Nephron (organoid): ENCODE measurements around the gene DSCAML1.

Source experiments
- H3K27ac Mint-ChIP-seq, 3 experiments: 2 replicates each; pipeline ENCODE4 v1.8.0; 2020; ENCODE audit warnings: mixed read lengths in 3 of 3, mild to moderate bottlenecking in 2 of 3, moderate library complexity in 1 of 3
- H3K27me3 Mint-ChIP-seq: 2 replicates; pipeline ENCODE4 v1.8.0; 2021; ENCODE audit warnings: low read depth, mild to moderate bottlenecking, moderate library complexity, mixed read lengths
- H3K36me3 Mint-ChIP-seq: 2 replicates; pipeline ENCODE4 v1.8.0; 2020; ENCODE audit warnings: low read depth, mixed read lengths
- H3K4me1 Mint-ChIP-seq: 2 replicates; pipeline ENCODE4 v1.8.0; 2020; ENCODE audit warnings: mixed read lengths
- H3K4me3 Mint-ChIP-seq, 3 experiments: 2 replicates each; pipeline ENCODE4 v1.8.0; 2020; ENCODE audit warnings: mild to moderate bottlenecking in 3 of 3, mixed read lengths in 3 of 3, moderate library complexity in 2 of 3
- H3K9me3 Mint-ChIP-seq: 2 replicates; pipeline ENCODE4 v1.8.0; 2020; ENCODE audit warnings: mixed read lengths
- CTCF ChIP-seq, 3 experiments: fragments of 200-600 bp; sonication (generic); IDR thresholded peaks; one replicate each; pipeline ENCODE4 v1.5.0; 2021; ENCODE audit warnings: antibody characterized with exemption in 3 of 3; ENCODE audit not compliant: unreplicated experiment in 3 of 3

The DSCAML1 gene

DNA sequence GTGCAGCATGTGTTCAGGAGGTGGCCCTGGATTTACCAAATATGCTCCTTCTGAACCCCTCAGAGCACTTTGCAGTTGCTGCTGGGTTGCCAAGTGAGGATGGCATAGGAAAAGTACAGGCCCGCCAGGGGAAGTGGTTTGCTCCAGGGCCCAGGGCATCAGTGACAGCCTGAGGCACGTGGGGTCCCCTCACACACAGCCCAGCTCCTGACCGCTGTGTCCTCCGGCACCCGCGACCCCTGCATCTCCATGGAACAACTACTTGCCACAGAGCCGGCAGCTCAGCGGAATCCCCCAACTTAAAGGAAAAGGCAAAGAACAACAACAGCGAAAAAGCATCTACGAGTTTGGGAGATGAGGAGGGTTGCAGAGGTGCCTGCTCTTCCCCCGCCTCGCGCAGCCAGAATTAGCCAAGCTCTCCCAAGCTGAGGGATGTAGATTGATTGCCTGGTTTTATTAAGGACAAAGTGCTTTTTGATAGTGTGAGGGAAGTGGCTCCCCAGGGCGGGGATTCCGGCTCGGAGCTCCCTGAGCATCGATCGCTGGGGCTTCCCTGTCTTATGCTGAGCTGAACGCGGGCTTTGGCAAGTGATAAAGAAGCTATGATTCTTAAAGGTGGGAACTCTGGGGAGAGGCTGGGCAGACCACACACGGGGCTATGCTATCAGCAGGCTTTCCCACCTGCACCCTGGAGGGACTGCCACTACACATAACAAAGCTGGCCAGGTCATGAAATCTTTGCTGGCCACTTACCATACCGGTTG, 294.8 kb downstream of the DSCAML1 start:
- Mint-ChIP-seq H3K9me3 (no peaks in the 10 kb centered on the region), H3K4me1 (no peaks in the 10 kb centered on the region), H3K4me3 (no peak overlapping the region), H3K27ac (no peak overlapping the region), H3K36me3 (no peaks in the 10 kb centered on the region), H3K27me3 (peaks cover 32% of the 10 kb centered on the region)
- TF ChIP-seq CTCF (IDR thresholded peaks at IDR 0.05; ENCODE audit: unreplicated experiment in 3 of 3): no peak

- H3K4me1 Mint-ChIP-seq: no peaks in the 10 kb centered on the region
- H3K9me3 Mint-ChIP-seq: no peaks in the 10 kb centered on the region
- H3K27me3 Mint-ChIP-seq: peaks cover 31% of the 10 kb centered on the region
- no peak for TF ChIP-seq CTCF (IDR thresholded peaks at IDR 0.05; ENCODE audit: unreplicated experiment in 3 of 3)
- no peak overlapping the region for H3K4me3 Mint-ChIP-seq
- no peaks in the 10 kb centered on the region for H3K36me3 Mint-ChIP-seq
- no peak overlapping the region for H3K27ac Mint-ChIP-seq
Measured at GRCh38 chr11:117501237-117501898, 295.6 kb downstream of the DSCAML1 start.

GRCh38 chr11:117498791-117499190, 298.2 kb downstream of the DSCAML1 start:
- no peaks in the 10 kb centered on the region for H3K4me1 Mint-ChIP-seq
- no peak for TF ChIP-seq CTCF (IDR thresholded peaks at IDR 0.05; ENCODE audit: unreplicated experiment in 3 of 3)
- H3K36me3 Mint-ChIP-seq: no peaks in the 10 kb centered on the region
- no peak overlapping the region for H3K4me3 Mint-ChIP-seq
- no peaks in the 10 kb centered on the region for H3K9me3 Mint-ChIP-seq
- no peak overlapping the region for H3K27ac Mint-ChIP-seq
- H3K27me3 Mint-ChIP-seq: peaks cover 39% of the 10 kb centered on the region

GRCh38 chr11:117497206-117497951, 299.6 kb downstream of the DSCAML1 start:
- no peak for TF ChIP-seq CTCF (IDR thresholded peaks at IDR 0.05; ENCODE audit: unreplicated experiment in 3 of 3)
- Mint-ChIP-seq H3K9me3 (no peaks in the 10 kb centered on the region), H3K27ac (no peak overlapping the region), H3K36me3 (no peaks in the 10 kb centered on the region), H3K27me3 (peaks cover 39% of the 10 kb centered on the region), H3K4me3 (no peak overlapping the region), H3K4me1 (no peaks in the 10 kb centered on the region)

DNA sequence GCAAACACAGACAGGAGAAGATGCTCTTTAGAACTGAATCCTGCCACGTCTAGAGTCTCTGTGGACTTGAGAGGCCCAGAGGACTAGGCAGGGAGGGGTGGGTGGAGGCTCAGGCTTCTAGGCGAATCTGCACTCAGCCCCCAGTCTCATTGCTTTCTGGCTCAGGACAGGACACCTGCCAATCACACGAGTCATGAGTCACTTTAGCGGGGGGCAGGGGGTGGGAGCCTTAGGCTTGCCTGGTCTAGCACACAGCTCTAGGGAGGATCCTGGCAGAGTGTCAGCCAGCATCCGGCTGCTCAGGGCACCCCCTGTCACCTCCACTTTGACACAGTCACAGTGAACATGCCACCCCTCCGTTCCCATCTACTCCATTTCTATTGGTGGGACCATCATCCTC, 301.7 kb downstream of the DSCAML1 start:
- TF ChIP-seq CTCF (IDR thresholded peaks at IDR 0.05; ENCODE audit: unreplicated experiment in 3 of 3): no peak
- H3K4me1 Mint-ChIP-seq: no peaks in the 10 kb centered on the region
- no peaks in the 10 kb centered on the region for H3K36me3 Mint-ChIP-seq
- no peak overlapping the region for H3K27ac Mint-ChIP-seq
- no peaks in the 10 kb centered on the region for H3K9me3 Mint-ChIP-seq
- no peak overlapping the region for H3K4me3 Mint-ChIP-seq
- peaks cover 35% of the 10 kb centered on the region for H3K27me3 Mint-ChIP-seq
